DMS153 treated with DMSO at 0.1 percent for 48 hours (cell line): ENCODE measurements around the gene COL3A1.

Experiments used
- DNase-seq: peaks from one replicate; lab custom pipeline; 2025; ENCODE audit not compliant: unreplicated experiment; lab: John Stamatoyannopoulos, UW

Gene COL3A1

GRCh38 chr2:189015359-189015758 is 41.2 kb downstream of the COL3A1 start:
- DNase-seq: no peak

- no peak for DNase-seq
Measured at GRCh38 chr2:189016311-189016861, 42.2 kb downstream of the COL3A1 start.

- DNase-seq: no peak
Measured at GRCh38 chr2:189018631-189019030, 44.5 kb downstream of the COL3A1 start.

- no peak for DNase-seq
Measured at GRCh38 chr2:189020179-189020578, 46.0 kb downstream of the COL3A1 start.

GRCh38 chr2:189022053-189022481 is 47.9 kb downstream of the COL3A1 start:
- DNase-seq: no peak

GRCh38 chr2:189022492-189022891 is 48.3 kb downstream of the COL3A1 start:
- DNase-seq: no peak

GRCh38 chr2:189024901-189025618 is 50.9 kb downstream of the COL3A1 start:
- DNase-seq: no peak

- no peak for DNase-seq
Measured at GRCh38 chr2:189037518-189037917, 63.3 kb downstream of the COL3A1 start.

- no peak for DNase-seq
Measured at GRCh38 chr2:189045836-189046235, 71.7 kb downstream of the COL3A1 start.

- no peak for DNase-seq
Measured at GRCh38 chr2:189046320-189046719, 72.1 kb downstream of the COL3A1 start.

- DNase-seq: no peak
Measured at GRCh38 chr2:189047171-189047888, 73.2 kb downstream of the COL3A1 start.

- DNase-seq: no peak
Measured at GRCh38 chr2:189048189-189048588, 74.0 kb downstream of the COL3A1 start.

- DNase-seq: no peak
Measured at GRCh38 chr2:189049709-189050164, 75.6 kb downstream of the COL3A1 start.

GRCh38 chr2:189050165-189050712 is 76.1 kb downstream of the COL3A1 start:
- no peak for DNase-seq

GRCh38 chr2:189056200-189057106 is 82.3 kb downstream of the COL3A1 start:
- DNase-seq: no peak

GRCh38 chr2:189057316-189057715 is 83.1 kb downstream of the COL3A1 start:
- DNase-seq: no peak

- DNase-seq: no peak
Measured at GRCh38 chr2:189060096-189060642, 86.0 kb downstream of the COL3A1 start.
